Neural cell (in vitro differentiated cells): ENCODE data around the gene CNNM3. TPM values are rescaled to one million over a fixed set of nuclear protein-coding genes. Genes with fewer than 3 reads are reported as not detected.

Experiments used
- H2AFZ ChIP-seq: fragments of 200-600, 300-800 bp; sonication (generic), shearing (Covaris generic); 2 replicates; pipeline ENCODE4 v1.6.0; 2014; ENCODE audit warnings: low read depth, mild to moderate bottlenecking, antibody characterized with exemption, low read length, moderate library complexity
- H3F3A ChIP-seq: fragments of 200-600 bp; shearing (Covaris generic); 2 replicates; pipeline ENCODE4 v1.6.1; 2016; ENCODE audit warnings: mild to moderate bottlenecking, moderate library complexity, mixed read lengths, antibody characterized with exemption, low read length; ENCODE audit not compliant: insufficient read depth, poor library complexity, severe bottlenecking
- H3K27ac ChIP-seq: fragments of 200-600, 300-800 bp; sonication (generic), shearing (Covaris generic); 2 replicates; pipeline ENCODE4 v1.5.1; 2014; ENCODE audit warnings: mild to moderate bottlenecking, low read length, moderate library complexity
- H3K27me3 ChIP-seq: fragments of 300-800, 200-600 bp; sonication (generic), shearing (Covaris generic); 2 replicates; pipeline ENCODE4 v1.6.0; 2014; ENCODE audit warnings: mild to moderate bottlenecking, low read depth, low read length, moderate library complexity; ENCODE audit not compliant: insufficient read depth
- H3K36me3 ChIP-seq: fragments of 300-800, 200-600 bp; sonication (generic), shearing (Covaris generic); 2 replicates; pipeline ENCODE4 v1.5.1; 2014; ENCODE audit warnings: mild to moderate bottlenecking, antibody characterized with exemption, low read length, moderate library complexity; ENCODE audit not compliant: insufficient read depth
- H3K4me2 ChIP-seq: fragments of 300-800, 200-600 bp; sonication (generic), shearing (Covaris generic); 2 replicates; pipeline ENCODE4 v1.6.0; 2014; ENCODE audit warnings: mild to moderate bottlenecking, low read length
- H3K4me3 ChIP-seq: fragments of 300-800, 200-600 bp; sonication (generic), shearing (Covaris generic); 2 replicates; pipeline ENCODE4 v1.5.1; 2014; ENCODE audit warnings: mild to moderate bottlenecking, low read length, moderate library complexity
- H3K79me2 ChIP-seq: fragments of 200-600 bp; shearing (Covaris generic); replicated peaks from 2 replicates; pipeline ENCODE4 v1.6.0; 2014; ENCODE audit warnings: mild to moderate bottlenecking, low read length, moderate library complexity; ENCODE audit not compliant: insufficient read depth
- H3K9ac ChIP-seq: fragments of 300-800, 200-600 bp; sonication (generic), shearing (Covaris generic); 2 replicates; pipeline ENCODE4 v1.6.1; 2016; ENCODE audit warnings: mild to moderate bottlenecking, low read length, mixed read lengths
- H3K9me2 ChIP-seq: fragments of 200-600 bp; shearing (Covaris generic); 2 replicates; pipeline ENCODE4 v1.6.1; 2016; ENCODE audit warnings: mild to moderate bottlenecking, low read length, mixed read lengths; ENCODE audit not compliant: insufficient read depth
- H3K9me3 ChIP-seq: fragments of 200-600, 300-800 bp; sonication (generic), shearing (Covaris generic); 2 replicates; pipeline ENCODE4 v1.6.1; 2016; ENCODE audit warnings: mild to moderate bottlenecking, mixed run types, low read length, moderate library complexity, mixed read lengths
- H4K20me1 ChIP-seq: fragments of 200-600 bp; shearing (Covaris generic); 2 replicates; pipeline ENCODE4 v1.6.1; 2016; ENCODE audit warnings: mild to moderate bottlenecking, mixed run types; ENCODE audit not compliant: insufficient read depth
- CTCF ChIP-seq: fragments of 450-650 bp; IDR thresholded peaks from 2 replicates; pipeline ENCODE4 v1.5.1; 2014; ENCODE audit warnings: antibody characterized with exemption, mild to moderate bottlenecking, moderate library complexity; ENCODE audit not compliant: poor library complexity, severe bottlenecking
- EP300 ChIP-seq: fragments of 450-650 bp; conservative IDR thresholded peaks from 2 replicates; pipeline ENCODE4 v1.6.1; 2014; ENCODE audit warnings: antibody characterized with exemption, mild to moderate bottlenecking, moderate library complexity; ENCODE audit not compliant: poor library complexity, severe bottlenecking
- EZH2 ChIP-seq: fragments of 200-600, 300-800 bp; shearing (Covaris generic), sonication (generic); IDR thresholded peaks from 2 replicates; pipeline ENCODE4 v1.6.1; 2014; ENCODE audit warnings: antibody characterized with exemption, low read length, borderline replicate concordance, mild to moderate bottlenecking; ENCODE audit not compliant: insufficient read depth, poor library complexity, severe bottlenecking
- MXI1 ChIP-seq: fragments of 450-650 bp; conservative IDR thresholded peaks from 2 replicates; pipeline ENCODE4 v1.6.1; 2014; ENCODE audit warnings: antibody characterized with exemption, mild to moderate bottlenecking; ENCODE audit not compliant: poor library complexity, severe bottlenecking
- POLR2AphosphoS5 ChIP-seq: IDR thresholded peaks from 2 replicates; pipeline ENCODE4 v1.6.1; 2012
- RAD21 ChIP-seq: fragments of 450-650 bp; conservative IDR thresholded peaks from 2 replicates; pipeline ENCODE4 v1.6.1; 2014; ENCODE audit warnings: antibody characterized with exemption, mild to moderate bottlenecking, moderate library complexity
- REST ChIP-seq: IDR thresholded peaks from 2 replicates; pipeline ENCODE4 v1.6.1; 2012; ENCODE audit warnings: borderline replicate concordance
- SMC3 ChIP-seq: fragments of 450-650 bp; conservative IDR thresholded peaks from 2 replicates; pipeline ENCODE4 v1.6.1; 2014; ENCODE audit warnings: antibody characterized with exemption, mild to moderate bottlenecking, moderate library complexity; ENCODE audit not compliant: poor library complexity
- TAF1 ChIP-seq: IDR thresholded peaks from 2 replicates; pipeline ENCODE4 v1.6.1; 2012; ENCODE audit warnings: low read depth
- polyA plus RNA-seq: library from polyadenylated mRNA; depleted of rRNA; stranded (reverse); fragments of >200 nt; gene quantifications from 2 replicates; pipeline ENCODE4 v1.2.3, GENCODE V29; 2014

Gene CNNM3
- polyA plus RNA-seq, 1 donor from 2014 or later: 9.6 TPM

- Histone ChIP-seq H3K9me3 (no peaks in the 10 kb centered on the region), H3K36me3 (no peaks in the 10 kb centered on the region), H3K4me2 (no peak overlapping the region), H3K9ac (no peak overlapping the region), H3K27ac (no peak overlapping the region), H3K79me2 (no peaks in the 10 kb centered on the region), H3K4me3 (no peak overlapping the region), H2AFZ (no peak overlapping the region), H3K9me2 (no peaks in the 10 kb centered on the region), H3F3A (no peaks in the 10 kb centered on the region), H3K27me3 (no peaks in the 10 kb centered on the region), H4K20me1 (no peaks in the 10 kb centered on the region)
- TF ChIP-seq MXI1: no peak
- TF ChIP-seq CTCF: no peak
- TF ChIP-seq EZH2: no peak
- no peak for TF ChIP-seq POLR2AphosphoS5
- TF ChIP-seq RAD21: no peak
- no peak for TF ChIP-seq TAF1
- no peak for TF ChIP-seq REST
- no peak for TF ChIP-seq SMC3
- no peak for TF ChIP-seq EP300
Observed at GRCh38 chr2:96772903-96773671, 43.0 kb upstream of the CNNM3 start.

- no peak for TF ChIP-seq MXI1
- no peak for TF ChIP-seq POLR2AphosphoS5
- TF ChIP-seq SMC3: no peak
- TF ChIP-seq TAF1: no peak
- TF ChIP-seq CTCF: no peak
- TF ChIP-seq EP300: no peak
- TF ChIP-seq RAD21: no peak
- TF ChIP-seq EZH2: no peak
- no peak for TF ChIP-seq REST
- H3K79me2 ChIP-seq: no peaks in the 10 kb centered on the region
- no peaks in the 10 kb centered on the region for H3K9me2 ChIP-seq
- no peak overlapping the region for H3K4me3 ChIP-seq
- no peak overlapping the region for H2AFZ ChIP-seq
- no peaks in the 10 kb centered on the region for H3F3A ChIP-seq
- H3K36me3 ChIP-seq: no peaks in the 10 kb centered on the region
- no peak overlapping the region for H3K4me2 ChIP-seq
- no peak overlapping the region for H3K27ac ChIP-seq
- H3K27me3 ChIP-seq: no peaks in the 10 kb centered on the region
- no peak overlapping the region for H3K9ac ChIP-seq
- no peaks in the 10 kb centered on the region for H3K9me3 ChIP-seq
- H4K20me1 ChIP-seq: no peaks in the 10 kb centered on the region
Observed at GRCh38 chr2:96773922-96774321, 42.1 kb upstream of the CNNM3 start.
